ENCODE data around the gene YBEY. TPM values are rescaled to one million over a fixed set of nuclear protein-coding genes. Genes with fewer than 3 reads are reported as not detected.

Gene YBEY
- total and polyA plus RNA-seq, 2 of the 13 experiments (the other 11 are each of a cell fraction or from before 2014, with no cell fraction given): 6.5 to 8.9 TPM

GRCh38 chr21:46319186-46319585, 33.0 kb downstream of the YBEY start (continued):
- TF ChIP-seq, protein P1, sequence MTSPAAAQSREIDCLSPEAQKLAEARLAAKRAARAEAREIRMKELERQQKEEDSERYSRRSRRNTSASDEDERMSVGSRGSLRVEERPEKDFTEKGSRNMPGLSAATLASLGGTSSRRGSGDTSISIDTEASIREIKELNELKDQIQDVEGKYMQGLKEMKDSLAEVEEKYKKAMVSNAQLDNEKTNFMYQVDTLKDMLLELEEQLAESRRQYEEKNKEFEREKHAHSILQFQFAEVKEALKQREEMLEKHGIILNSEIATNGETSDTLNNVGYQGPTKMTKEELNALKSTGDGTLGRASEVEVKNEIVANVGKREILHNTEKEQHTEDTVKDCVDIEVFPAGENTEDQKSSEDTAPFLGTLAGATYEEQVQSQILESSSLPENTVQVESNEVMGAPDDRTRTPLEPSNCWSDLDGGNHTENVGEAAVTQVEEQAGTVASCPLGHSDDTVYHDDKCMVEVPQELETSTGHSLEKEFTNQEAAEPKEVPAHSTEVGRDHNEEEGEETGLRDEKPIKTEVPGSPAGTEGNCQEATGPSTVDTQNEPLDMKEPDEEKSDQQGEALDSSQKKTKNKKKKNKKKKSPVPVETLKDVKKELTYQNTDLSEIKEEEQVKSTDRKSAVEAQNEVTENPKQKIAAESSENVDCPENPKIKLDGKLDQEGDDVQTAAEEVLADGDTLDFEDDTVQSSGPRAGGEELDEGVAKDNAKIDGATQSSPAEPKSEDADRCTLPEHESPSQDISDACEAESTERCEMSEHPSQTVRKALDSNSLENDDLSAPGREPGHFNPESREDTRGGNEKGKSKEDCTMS (CRISPR knock-in tag; conservative IDR thresholded peaks at IDR 0.05): no peak
- TF ChIP-seq ZBTB46 (CRISPR knock-in tag; IDR thresholded peaks at IDR 0.05; ENCODE audit: borderline replicate concordance) (no peak), NFATC3 (CRISPR knock-in tag; IDR thresholded peaks at IDR 0.05) (no peak), GLI4 (CRISPR knock-in tag; IDR thresholded peaks at IDR 0.05; ENCODE audit: borderline replicate concordance) (no peak), ZFP82 (CRISPR knock-in tag; IDR thresholded peaks at IDR 0.05; ENCODE audit: borderline replicate concordance) (no peak), TIGD3 (CRISPR knock-in tag; IDR thresholded peaks at IDR 0.05; ENCODE audit: borderline replicate concordance) (no peak), SMAD9 (CRISPR knock-in tag; IDR thresholded peaks at IDR 0.05) (no peak), ZNF777 (CRISPR knock-in tag; IDR thresholded peaks at IDR 0.05) (no peak)
- TF ChIP-seq, protein P2, sequence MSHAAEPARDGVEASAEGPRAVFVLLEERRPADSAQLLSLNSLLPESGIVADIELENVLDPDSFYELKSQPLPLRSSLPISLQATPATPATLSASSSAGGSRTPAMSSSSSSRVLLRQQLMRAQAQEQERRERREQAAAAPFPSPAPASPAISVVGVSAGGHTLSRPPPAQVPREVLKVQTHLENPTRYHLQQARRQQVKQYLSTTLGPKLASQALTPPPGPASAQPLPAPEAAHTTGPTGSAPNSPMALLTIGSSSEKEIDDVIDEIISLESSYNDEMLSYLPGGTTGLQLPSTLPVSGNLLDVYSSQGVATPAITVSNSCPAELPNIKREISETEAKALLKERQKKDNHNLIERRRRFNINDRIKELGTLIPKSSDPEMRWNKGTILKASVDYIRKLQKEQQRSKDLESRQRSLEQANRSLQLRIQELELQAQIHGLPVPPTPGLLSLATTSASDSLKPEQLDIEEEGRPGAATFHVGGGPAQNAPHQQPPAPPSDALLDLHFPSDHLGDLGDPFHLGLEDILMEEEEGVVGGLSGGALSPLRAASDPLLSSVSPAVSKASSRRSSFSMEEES (CRISPR knock-in tag; IDR thresholded peaks at IDR 0.05): no peak
